OCI-LY7 (cell line): ENCODE results near the gene MT2A. TPM values are rescaled to one million over a fixed set of nuclear protein-coding genes. Genes with fewer than 3 reads are reported as not detected.

Source experiments
- BruUV-seq: library from RNA; stranded (reverse); fragments of 400-500 nt; replicated peaks from 2 replicates; lab custom pipeline; 2021; lab: Mats Ljungman, UMichigan
- CTCF ChIA-PET: fragments of 300-600 bp; sonication (Branson Sonifier 250); formaldehyde crosslinking; loops from one replicate; lab custom pipeline; 2022; ENCODE audit warnings: antibody characterized with exemption; ENCODE audit not compliant: unreplicated experiment; lab: Charles Lee
- POLR2A ChIA-PET: fragments of 300-600 bp; sonication (Branson Sonifier 250); formaldehyde crosslinking; loops from one replicate; lab custom pipeline; 2022; ENCODE audit warnings: antibody characterized with exemption; lab: Charles Lee
- DNase-seq: peaks from one replicate; pipeline ENCODE4 v3.0.0-alpha.2; 2015; ENCODE audit warnings: low spot score
- H2AFZ ChIP-seq: fragments of 200-600 bp; sonication (generic), shearing (Covaris generic); 2 replicates; pipeline ENCODE4 v1.6.1; 2014; ENCODE audit warnings: mild to moderate bottlenecking, antibody characterized with exemption, low read length, moderate library complexity
- H3K27ac ChIP-seq: fragments of 200-600 bp; sonication (generic); 2 replicates; pipeline ENCODE4 v1.5.1; 2014; ENCODE audit warnings: mixed run types, low read depth, mild to moderate bottlenecking, moderate library complexity, low read length, inconsistent platforms; ENCODE audit not compliant: poor library complexity, severe bottlenecking
- H3K36me3 ChIP-seq: fragments of 200-600 bp; sonication (generic); 2 replicates; pipeline ENCODE4 v1.6.1; 2014; ENCODE audit warnings: mild to moderate bottlenecking, antibody characterized with exemption, low read length, moderate library complexity, mixed read lengths; ENCODE audit not compliant: insufficient read depth
- H3K4me1 ChIP-seq: fragments of 200-600 bp; sonication (generic); 2 replicates; pipeline ENCODE4 v1.5.1; 2014; ENCODE audit warnings: mild to moderate bottlenecking, low read length; ENCODE audit not compliant: insufficient read depth, poor library complexity, severe bottlenecking
- H3K4me2 ChIP-seq: fragments of 200-600 bp; sonication (generic); 2 replicates; pipeline ENCODE4 v1.6.1; 2014; ENCODE audit warnings: mild to moderate bottlenecking, low read length
- H3K4me3 ChIP-seq: fragments of 200-600 bp; sonication (generic); 2 replicates; pipeline ENCODE4 v1.5.1; 2014; ENCODE audit warnings: mild to moderate bottlenecking, low read depth, low read length; ENCODE audit not compliant: poor library complexity, severe bottlenecking
- H3K79me2 ChIP-seq: fragments of 200-600 bp; sonication (generic); 2 replicates; pipeline ENCODE4 v1.6.1; 2016; ENCODE audit warnings: low read depth, mild to moderate bottlenecking, low read length, moderate library complexity, mixed read lengths; ENCODE audit not compliant: insufficient read depth
- H3K9me2 ChIP-seq: fragments of 200-600 bp; sonication (generic); 2 replicates; pipeline ENCODE4 v1.6.1; 2016; ENCODE audit warnings: mild to moderate bottlenecking, low read length, mixed read lengths; ENCODE audit not compliant: insufficient read depth
- H3K9me3 ChIP-seq: fragments of 200-600 bp; sonication (generic); 2 replicates; pipeline ENCODE4 v1.6.1; 2014; ENCODE audit warnings: mild to moderate bottlenecking, mixed run types, low read length, mixed read lengths
- H4K20me1 ChIP-seq: fragments of 200-600 bp; sonication (generic); 2 replicates; pipeline ENCODE4 v1.6.1; 2014; ENCODE audit warnings: mild to moderate bottlenecking, antibody characterized with exemption, low read length, moderate library complexity, mixed read lengths; ENCODE audit not compliant: insufficient read depth
- EZH2phosphoT487 ChIP-seq: fragments of 200-600 bp; sonication (generic); IDR thresholded peaks from 2 replicates; pipeline ENCODE4 v1.6.1; 2018; ENCODE audit warnings: low read depth, borderline replicate concordance, mild to moderate bottlenecking, mixed run types, antibody characterized with exemption, low read length, moderate library complexity, mixed read lengths
- intact Hi-C: fragments of 100-400 bp; cut with micrococcal nuclease; formaldehyde crosslinking; loops from one replicate; pipeline ENCODE4 v1.10.0; 2022; ENCODE audit not compliant: unreplicated experiment
- total RNA-seq, 2 experiments: library from RNA; depleted of rRNA in 1 of 2; stranded (reverse); fragments of >200 nt in 1 of 2; shearing (Covaris generic) in 1 of 2; gene quantifications; 2 replicates each; pipeline ENCODE4 v1.2.3, GENCODE V29; 2014 to 2022
- TF ChIP-seq, protein P1 (sequence below): fragments of 200-600 bp; sonication (generic); conservative IDR thresholded peaks from 2 replicates; pipeline ENCODE4 v1.5.1; 2014; ENCODE audit warnings: mild to moderate bottlenecking, antibody characterized with exemption, low read length, moderate library complexity, mixed read lengths

MT2A gene
- total RNA-seq, 2 experiments from 2014 or later = 9.3 to 27.2 TPM

DNA sequence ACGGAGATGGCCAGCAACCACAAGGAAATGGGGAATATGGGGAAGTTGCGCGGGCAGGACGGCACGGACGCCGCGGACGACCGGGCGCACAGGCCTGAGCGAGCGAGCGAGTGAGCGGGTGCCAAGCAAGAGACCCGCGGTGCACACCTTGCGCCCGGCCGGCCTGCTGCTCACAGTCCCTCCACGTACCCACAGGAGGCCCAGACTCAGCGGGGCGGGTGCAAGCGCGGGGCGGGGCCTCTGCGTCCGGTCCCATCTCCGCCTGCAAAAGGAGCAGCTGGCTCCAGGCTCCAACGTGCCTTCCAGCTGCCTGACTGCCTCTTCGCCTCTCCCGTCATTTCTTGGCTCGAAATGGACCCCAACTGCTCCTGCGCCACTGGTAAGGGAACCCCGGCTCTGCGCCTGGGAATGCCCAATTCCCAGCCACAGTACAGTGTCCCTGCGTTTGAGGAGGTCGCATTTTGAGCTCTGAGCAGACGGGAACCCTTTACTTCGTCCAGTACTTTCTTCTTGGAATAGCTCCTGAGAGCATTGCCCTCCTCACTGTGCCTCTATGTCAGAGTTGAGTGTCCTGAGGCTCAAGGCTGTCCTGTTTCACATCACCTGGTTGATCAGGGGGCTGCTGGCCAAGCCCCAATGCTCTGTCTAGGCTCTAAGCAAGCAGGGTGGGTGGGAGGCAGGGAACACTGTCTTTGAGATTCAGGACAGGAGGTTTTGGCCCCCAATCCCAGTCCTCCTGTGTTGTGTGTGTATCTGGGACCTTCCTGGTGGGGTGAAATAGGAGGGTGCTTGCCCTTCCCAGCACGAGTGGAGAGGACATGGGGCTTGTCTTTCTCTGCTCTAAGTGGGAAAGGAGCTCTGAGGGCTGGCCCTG is 9.1 kb downstream of the MT2A start:
- ChIA-PET CTCF (no interaction called here), POLR2A (no interaction called here)
- DNase-seq = no peak
- Histone ChIP-seq H3K36me3 (no peaks in the 10 kb centered on the region), H3K9me2 (no peaks in the 10 kb centered on the region), H3K4me1 (no peaks in the 10 kb centered on the region), H4K20me1 (no peaks in the 10 kb centered on the region), H3K79me2 (no peaks in the 10 kb centered on the region), H3K9me3 (no peaks in the 10 kb centered on the region), H2AFZ (no peak overlapping the region), H3K4me2 (no peak overlapping the region), H3K27ac (no peak overlapping the region), H3K4me3 (no peak overlapping the region)
- BruUV-seq = no TSS peak
- intact Hi-C loops = no loop called here
- TF ChIP-seq EZH2phosphoT487 = no peak
- TF ChIP-seq, protein P1, sequence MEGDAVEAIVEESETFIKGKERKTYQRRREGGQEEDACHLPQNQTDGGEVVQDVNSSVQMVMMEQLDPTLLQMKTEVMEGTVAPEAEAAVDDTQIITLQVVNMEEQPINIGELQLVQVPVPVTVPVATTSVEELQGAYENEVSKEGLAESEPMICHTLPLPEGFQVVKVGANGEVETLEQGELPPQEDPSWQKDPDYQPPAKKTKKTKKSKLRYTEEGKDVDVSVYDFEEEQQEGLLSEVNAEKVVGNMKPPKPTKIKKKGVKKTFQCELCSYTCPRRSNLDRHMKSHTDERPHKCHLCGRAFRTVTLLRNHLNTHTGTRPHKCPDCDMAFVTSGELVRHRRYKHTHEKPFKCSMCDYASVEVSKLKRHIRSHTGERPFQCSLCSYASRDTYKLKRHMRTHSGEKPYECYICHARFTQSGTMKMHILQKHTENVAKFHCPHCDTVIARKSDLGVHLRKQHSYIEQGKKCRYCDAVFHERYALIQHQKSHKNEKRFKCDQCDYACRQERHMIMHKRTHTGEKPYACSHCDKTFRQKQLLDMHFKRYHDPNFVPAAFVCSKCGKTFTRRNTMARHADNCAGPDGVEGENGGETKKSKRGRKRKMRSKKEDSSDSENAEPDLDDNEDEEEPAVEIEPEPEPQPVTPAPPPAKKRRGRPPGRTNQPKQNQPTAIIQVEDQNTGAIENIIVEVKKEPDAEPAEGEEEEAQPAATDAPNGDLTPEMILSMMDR = no peak

DNA sequence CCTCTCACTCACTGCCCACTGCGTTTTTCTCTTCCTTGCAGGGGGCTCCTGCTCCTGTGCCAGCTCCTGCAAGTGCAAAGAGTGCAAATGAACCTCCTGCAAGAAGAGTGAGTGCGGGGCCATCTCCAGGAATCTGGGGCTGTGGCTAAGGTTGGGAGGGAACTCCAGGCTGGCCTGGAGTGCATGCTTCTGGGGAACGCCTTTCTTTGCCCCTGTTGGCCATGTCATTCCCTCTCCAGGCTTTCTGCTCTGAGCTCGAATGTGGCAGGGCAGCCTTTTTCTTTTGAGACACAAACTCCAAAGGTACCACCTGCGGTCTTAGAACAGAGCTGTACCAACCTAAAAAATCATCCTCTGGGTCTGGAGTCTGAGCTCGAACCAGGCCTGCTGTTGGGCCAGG is 9.8 kb downstream of the MT2A start:
- no TSS peak for BruUV-seq
- ChIA-PET CTCF (no interaction called here), POLR2A (interaction anchor here (1.0 kb wide), 1 partner anchor 45 kb away, joined by 4 read pairs; no protein-coding TSS in a partner anchor)
- intact Hi-C loops = no loop called here
- no peak overlapping the region for H2AFZ ChIP-seq
- no peak for DNase-seq
- peaks cover under 1% of the 10 kb centered on the region for H3K4me1 ChIP-seq
- no peak overlapping the region for H3K27ac ChIP-seq
- H3K9me3 ChIP-seq = no peaks in the 10 kb centered on the region
- H4K20me1 ChIP-seq = no peaks in the 10 kb centered on the region
- H3K36me3 ChIP-seq = no peaks in the 10 kb centered on the region
- no peaks in the 10 kb centered on the region for H3K9me2 ChIP-seq
- no peak overlapping the region for H3K4me3 ChIP-seq
- no peaks in the 10 kb centered on the region for H3K79me2 ChIP-seq
- TF ChIP-seq, protein P1 = no peak
- TF ChIP-seq EZH2phosphoT487 = no peak
- H3K4me2 ChIP-seq = no peak overlapping the region
